Testis (tissue), 2 donors: ENCODE results near the gene ZACN.

ENCODE experiments used
- CTCF ChIP-seq, 3 experiments: fragments of 450-650 bp in 2 of 3; fragments of 200-600 bp in 1 of 3; sonication (generic) in 1 of 3; IDR thresholded peaks; one replicate each; pipeline ENCODE4 v1.5.1; 2016 to 2019; ENCODE audit warnings: antibody characterized with exemption in 3 of 3, mild to moderate bottlenecking in 2 of 3, moderate library complexity in 1 of 3
- POLR2A ChIP-seq: fragments of 450-650 bp; IDR thresholded peaks from one replicate; pipeline ENCODE4 v1.6.1; 2017; ENCODE audit warnings: antibody characterized with exemption, mild to moderate bottlenecking, moderate library complexity

- TF ChIP-seq CTCF (IDR thresholded peaks at IDR 0.05) (no peak), POLR2A (no peak)
Measured at GRCh38 chr17:76063875-76064546, 15.0 kb upstream of the ZACN start.
